ENCODE measurements around the gene AKAP13.
A peak's percentile ranks its signal among the peaks of the same experiment; 100 is the strongest.

Gene AKAP13

DNA sequence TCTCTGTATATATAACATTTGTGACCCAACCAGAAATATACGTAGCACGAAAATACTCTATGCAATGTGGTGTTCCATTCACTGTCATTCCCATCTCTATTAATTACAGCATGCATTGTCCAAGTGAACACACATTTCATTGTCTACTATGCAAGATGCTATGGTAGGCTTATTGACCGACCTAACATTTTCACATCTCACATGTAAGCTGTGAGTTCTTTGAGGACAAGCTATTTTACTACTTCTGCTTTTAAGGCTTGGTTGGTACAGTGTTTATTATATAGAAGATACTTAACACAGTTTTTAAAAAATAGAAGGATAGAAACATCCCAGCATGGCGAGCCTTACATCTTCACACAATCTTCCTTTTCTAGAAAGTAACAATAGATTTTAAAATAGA, 249.9 kb downstream of the AKAP13 start:
- H3K27ac ChIP-seq = peak overlapping the region; percentile 67
- H3K4me3 ChIP-seq (ENCODE audit: low read depth in 1 of 2, low read length in 1 of 2) = no peak overlapping the region
- TF ChIP-seq CTCF (IDR thresholded peaks at IDR 0.05) = no peak

GRCh38 chr15:85631018-85631417, 250.6 kb downstream of the AKAP13 start:
- Histone ChIP-seq H3K27me3 (no peaks in the 10 kb centered on the region), H3K27ac (peak overlapping the region; percentile 67)

More for the DNA sequence above, 249.9 kb downstream of the AKAP13 start:
- no peaks in the 10 kb centered on the region for H3K27me3 ChIP-seq
- peaks cover 21% of the 10 kb centered on the region for H3K36me3 ChIP-seq
- H3K4me1 ChIP-seq (ENCODE audit: control insufficient read depth in 1 of 2, insufficient read depth in 1 of 2, low read depth in 1 of 2, low read length in 1 of 2) = peaks cover 78 to 83% of the 10 kb centered on the region in 2 experiments
- no peaks in the 10 kb centered on the region for H3K9me3 ChIP-seq

DNA sequence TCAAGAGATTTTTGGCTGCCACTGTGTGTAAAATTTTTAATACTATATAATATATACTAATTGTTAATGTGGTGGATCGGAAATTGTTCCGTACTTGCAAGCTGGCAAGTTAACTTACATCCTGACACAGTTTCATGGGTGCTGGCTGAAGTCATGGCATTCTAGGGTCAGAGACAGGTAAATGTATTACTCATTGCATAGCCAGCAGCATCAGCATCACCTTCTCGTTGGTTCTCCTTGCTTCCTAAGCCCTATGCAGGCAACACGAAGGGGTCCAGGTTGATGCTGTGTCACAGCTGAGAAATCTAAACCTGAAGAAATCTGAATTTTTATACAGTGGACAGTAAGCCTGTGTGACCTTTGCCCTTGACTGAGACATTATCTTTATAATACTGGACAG, 251.6 kb downstream of the AKAP13 start:
- H3K27me3 ChIP-seq = no peaks in the 10 kb centered on the region
- TF ChIP-seq CTCF (IDR thresholded peaks at IDR 0.05) = no peak

More at GRCh38 chr15:85631018-85631417, 250.6 kb downstream of the AKAP13 start:
- H3K9me3 ChIP-seq = no peaks in the 10 kb centered on the region
- peaks cover 71 to 76% of the 10 kb centered on the region in 2 experiments for H3K4me1 ChIP-seq (ENCODE audit: control insufficient read depth in 1 of 2, insufficient read depth in 1 of 2, low read depth in 1 of 2, low read length in 1 of 2)
- peaks cover 14% of the 10 kb centered on the region for H3K36me3 ChIP-seq
- no peak for TF ChIP-seq CTCF (IDR thresholded peaks at IDR 0.05)
- no peak overlapping the region for H3K4me3 ChIP-seq (ENCODE audit: low read depth in 1 of 2, low read length in 1 of 2)

GRCh38 chr15:85633859-85634258, 253.5 kb downstream of the AKAP13 start:
- peaks cover 5% of the 10 kb centered on the region for H3K36me3 ChIP-seq
- H3K9me3 ChIP-seq = no peaks in the 10 kb centered on the region
- TF ChIP-seq CTCF (IDR thresholded peaks at IDR 0.05) = no peak
- H3K4me1 ChIP-seq (ENCODE audit: control insufficient read depth in 1 of 2, insufficient read depth in 1 of 2, low read depth in 1 of 2, low read length in 1 of 2) = peaks cover 45 to 48% of the 10 kb centered on the region in 2 experiments
- H3K4me3 ChIP-seq (ENCODE audit: low read depth in 1 of 2, low read length in 1 of 2) = no peak overlapping the region
- H3K27me3 ChIP-seq = no peaks in the 10 kb centered on the region
- peak overlapping the region; percentile 65 for H3K27ac ChIP-seq

More for the DNA sequence above, 251.6 kb downstream of the AKAP13 start:
- no peaks in the 10 kb centered on the region for H3K9me3 ChIP-seq
- H3K27ac ChIP-seq = peak overlapping the region; percentile 12
- H3K36me3 ChIP-seq = peaks cover 4% of the 10 kb centered on the region
- H3K4me3 ChIP-seq (ENCODE audit: low read depth in 1 of 2, low read length in 1 of 2) = no peak overlapping the region
- H3K4me1 ChIP-seq (ENCODE audit: control insufficient read depth in 1 of 2, insufficient read depth in 1 of 2, low read depth in 1 of 2, low read length in 1 of 2) = peaks cover 61 to 66% of the 10 kb centered on the region in 2 experiments

DNA sequence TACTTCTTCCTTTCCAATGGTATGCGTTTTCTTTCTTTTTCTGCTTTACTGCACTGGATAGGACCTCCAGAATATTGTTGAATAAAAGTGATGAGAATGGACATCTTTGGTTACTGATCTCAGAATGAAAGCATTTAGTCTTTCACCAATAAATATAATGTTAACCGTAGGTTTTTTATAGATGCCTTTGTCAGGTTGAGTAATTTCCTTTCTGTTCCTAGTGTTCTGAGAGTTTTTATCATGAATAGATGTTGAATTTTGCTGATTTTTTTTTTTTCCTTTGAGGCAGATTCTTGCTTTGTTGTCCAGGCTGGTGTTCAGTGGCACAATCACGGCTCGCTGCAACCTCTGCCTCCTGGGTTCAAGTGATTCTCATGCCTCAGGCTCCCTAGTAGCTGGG, 255.9 kb downstream of the AKAP13 start:
- H3K36me3 ChIP-seq = peaks cover 29% of the 10 kb centered on the region

More for the DNA sequence above, 255.9 kb downstream of the AKAP13 start:
- H3K9me3 ChIP-seq = no peaks in the 10 kb centered on the region
- no peak overlapping the region for H3K4me3 ChIP-seq (ENCODE audit: low read depth in 1 of 2, low read length in 1 of 2)
- peaks cover 23 to 26% of the 10 kb centered on the region in 2 experiments for H3K4me1 ChIP-seq (ENCODE audit: control insufficient read depth in 1 of 2, insufficient read depth in 1 of 2, low read depth in 1 of 2, low read length in 1 of 2)
- no peak for TF ChIP-seq CTCF (IDR thresholded peaks at IDR 0.05)
- no peak overlapping the region for H3K27ac ChIP-seq
- no peaks in the 10 kb centered on the region for H3K27me3 ChIP-seq
